ENCODE results near the gene PARM1.

DNA sequence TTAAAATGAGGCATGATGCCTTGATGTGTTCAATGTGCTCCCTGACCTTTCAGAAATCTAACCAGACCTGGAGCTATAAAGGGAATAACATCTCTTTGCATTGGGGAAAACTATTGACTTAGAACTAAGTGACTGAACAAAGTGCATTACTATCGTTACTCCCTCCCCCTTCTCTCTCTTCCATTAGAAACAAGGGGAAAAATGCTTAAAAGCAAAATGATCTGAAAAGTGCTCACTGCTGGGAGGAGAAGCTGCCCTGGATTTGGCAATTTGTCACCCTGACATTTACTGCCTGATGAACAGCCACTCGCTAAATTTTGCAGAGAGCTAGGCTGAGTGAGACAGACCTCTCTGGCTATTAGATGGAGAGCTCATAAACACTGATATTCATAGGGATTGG, 48.6 kb upstream of the PARM1 start:
- no peak for TF ChIP-seq EZH2 (IDR thresholded peaks at IDR 0.05; ENCODE audit: borderline replicate concordance, insufficient read depth, low read depth, low read length, poor library complexity, severe bottlenecking)
- TF ChIP-seq, protein P1, sequence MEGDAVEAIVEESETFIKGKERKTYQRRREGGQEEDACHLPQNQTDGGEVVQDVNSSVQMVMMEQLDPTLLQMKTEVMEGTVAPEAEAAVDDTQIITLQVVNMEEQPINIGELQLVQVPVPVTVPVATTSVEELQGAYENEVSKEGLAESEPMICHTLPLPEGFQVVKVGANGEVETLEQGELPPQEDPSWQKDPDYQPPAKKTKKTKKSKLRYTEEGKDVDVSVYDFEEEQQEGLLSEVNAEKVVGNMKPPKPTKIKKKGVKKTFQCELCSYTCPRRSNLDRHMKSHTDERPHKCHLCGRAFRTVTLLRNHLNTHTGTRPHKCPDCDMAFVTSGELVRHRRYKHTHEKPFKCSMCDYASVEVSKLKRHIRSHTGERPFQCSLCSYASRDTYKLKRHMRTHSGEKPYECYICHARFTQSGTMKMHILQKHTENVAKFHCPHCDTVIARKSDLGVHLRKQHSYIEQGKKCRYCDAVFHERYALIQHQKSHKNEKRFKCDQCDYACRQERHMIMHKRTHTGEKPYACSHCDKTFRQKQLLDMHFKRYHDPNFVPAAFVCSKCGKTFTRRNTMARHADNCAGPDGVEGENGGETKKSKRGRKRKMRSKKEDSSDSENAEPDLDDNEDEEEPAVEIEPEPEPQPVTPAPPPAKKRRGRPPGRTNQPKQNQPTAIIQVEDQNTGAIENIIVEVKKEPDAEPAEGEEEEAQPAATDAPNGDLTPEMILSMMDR (IDR thresholded peaks at IDR 0.05) = no peak
